Neuronal stem cell (in vitro differentiated cells): Measurements from ENCODE around the gene TXNDC8.

Experiments
- DNase-seq: peaks from one replicate; pipeline ENCODE4 v3.0.0-alpha.2; 2013; ENCODE audit warnings: low spot score
- H2AFZ ChIP-seq: one replicate; pipeline ENCODE4 v1.6.1; 2013; ENCODE audit warnings: mild to moderate bottlenecking, low read length, inconsistent platforms
- H2AK5ac ChIP-seq: 2 replicates; pipeline ENCODE4 v1.6.1; 2013; ENCODE audit warnings: low read depth, mild to moderate bottlenecking, inconsistent platforms, low read length, moderate library complexity, mixed read lengths
- H2BK120ac ChIP-seq: 2 replicates; pipeline ENCODE4 v1.6.1; 2013; ENCODE audit warnings: low read depth, mild to moderate bottlenecking, inconsistent platforms, low read length, moderate library complexity, mixed read lengths
- H2BK12ac ChIP-seq: one replicate; pipeline ENCODE4 v1.6.1; 2013; ENCODE audit warnings: low read length, inconsistent platforms
- H2BK15ac ChIP-seq: 2 replicates; pipeline ENCODE4 v1.6.1; 2013; ENCODE audit warnings: mild to moderate bottlenecking, low read length, inconsistent platforms, mixed read lengths
- H2BK5ac ChIP-seq: one replicate; pipeline ENCODE4 v1.6.1; 2013; ENCODE audit warnings: inconsistent platforms, mild to moderate bottlenecking, low read length, moderate library complexity
- H3K14ac ChIP-seq: one replicate; pipeline ENCODE4 v1.6.1; 2013; ENCODE audit warnings: low read length, inconsistent platforms
- H3K18ac ChIP-seq: 2 replicates; pipeline ENCODE4 v1.6.1; 2013; ENCODE audit warnings: low read length, inconsistent platforms
- H3K23ac ChIP-seq: 2 replicates; pipeline ENCODE4 v1.6.1; 2013; ENCODE audit warnings: low read depth, mild to moderate bottlenecking, mixed read lengths, low read length, inconsistent platforms; ENCODE audit not compliant: poor library complexity
- H3K27ac ChIP-seq: replicated peaks from 3 replicates; pipeline ENCODE4 v1.5.1; 2013; ENCODE audit warnings: low read length, inconsistent platforms
- H3K27me3 ChIP-seq, 3 experiments: 2 replicates each; pipeline ENCODE4 v1.6.1; 2013; ENCODE audit warnings: low read length in 3 of 3, mild to moderate bottlenecking in 2 of 3, inconsistent platforms in 1 of 3, low read depth in 1 of 3, mixed read lengths in 1 of 3, moderate library complexity in 1 of 3; ENCODE audit not compliant: control insufficient read depth in 3 of 3, insufficient read depth in 3 of 3
- H3K36me3 ChIP-seq, 2 donors: replicated peaks in 1 of 2; 2 replicates each; pipeline ENCODE4 v1.6.1; 2013; ENCODE audit warnings: low read length in 2 of 2; ENCODE audit not compliant: control insufficient read depth in 2 of 2, insufficient read depth in 2 of 2
- H3K4ac ChIP-seq: 2 replicates; pipeline ENCODE4 v1.6.1; 2013; ENCODE audit warnings: inconsistent platforms, mild to moderate bottlenecking, low read length, moderate library complexity
- H3K4me1 ChIP-seq, 2 donors: 1 replicate in 1 of 2; 2 replicates in 1 of 2; pipeline ENCODE4 v1.6.1; 2013; ENCODE audit warnings: low read length in 2 of 2, low read depth in 1 of 2; ENCODE audit not compliant: control insufficient read depth in 2 of 2, insufficient read depth in 1 of 2
- H3K4me2 ChIP-seq: one replicate; pipeline ENCODE4 v1.6.1; 2013; ENCODE audit warnings: mild to moderate bottlenecking, low read length, inconsistent platforms; ENCODE audit not compliant: insufficient read depth, poor library complexity, severe bottlenecking
- H3K4me3 ChIP-seq, 2 donors: 2 replicates each; pipeline ENCODE4 v1.5.1; 2013; ENCODE audit warnings: low read length in 2 of 2, mild to moderate bottlenecking in 2 of 2, inconsistent platforms in 1 of 2, moderate library complexity in 1 of 2
- H3K79me1 ChIP-seq: one replicate; pipeline ENCODE4 v1.6.1; 2013; ENCODE audit warnings: low read depth, mild to moderate bottlenecking, inconsistent platforms, low read length, moderate library complexity
- H3K9ac ChIP-seq: one replicate; pipeline ENCODE4 v1.6.1; 2013; ENCODE audit warnings: mild to moderate bottlenecking, low read depth, low read length, inconsistent platforms; ENCODE audit not compliant: poor library complexity
- H3K9me3 ChIP-seq, 2 donors: replicated peaks in 1 of 2; 2 replicates each; pipeline versions ENCODE3 to v1.6.1; 2013; ENCODE audit warnings: low read length in 2 of 2, mild to moderate bottlenecking in 2 of 2, inconsistent platforms in 1 of 2, low read depth in 1 of 2, mixed read lengths in 1 of 2, moderate library complexity in 1 of 2; ENCODE audit not compliant: control insufficient read depth in 2 of 2, insufficient read depth in 1 of 2
- H4K8ac ChIP-seq: one replicate; pipeline ENCODE4 v1.6.1; 2013; ENCODE audit warnings: low read depth, mild to moderate bottlenecking, inconsistent platforms, low read length, moderate library complexity
- H4K91ac ChIP-seq: one replicate; pipeline ENCODE4 v1.6.1; 2013; ENCODE audit warnings: low read length, low read depth, mild to moderate bottlenecking, inconsistent platforms; ENCODE audit not compliant: poor library complexity
- WGBS, 2 donors: extraction: QIAGEN DNeasy Blood & Tissue Kit; methylation state at CpG; one replicate each; pipeline ENCODE4 v1.1.7; 2013; ENCODE audit warnings: missing lambda C conversion rate in 2 of 2, mixed read lengths in 1 of 2; ENCODE audit not compliant: insufficient read length in 2 of 2, insufficient replicate concordance in 1 of 2; ENCODE audit errors: extremely low coverage in 2 of 2; 5-methylcytosine and 5-hydroxymethylcytosine counted together

TXNDC8 gene

GRCh38 chr9:110344821-110345220 lies 7.2 kb upstream of the TXNDC8 start:
- H3K9me3 ChIP-seq = no peaks in the 10 kb centered on the region
- H3K9ac ChIP-seq = no peak overlapping the region
- H4K91ac ChIP-seq = no peak overlapping the region
- no peak overlapping the region for H2AFZ ChIP-seq
- no peak overlapping the region for H2BK15ac ChIP-seq
- WGBS, 2 donors = 100% methylated on average over 2 of the region's 6 CpGs
- H2AK5ac ChIP-seq = no peak overlapping the region
- no peak for DNase-seq
- no peak overlapping the region for H3K18ac ChIP-seq
- no peaks in the 10 kb centered on the region for H3K36me3 ChIP-seq
- no peak overlapping the region for H2BK5ac ChIP-seq
- no peak overlapping the region for H3K4me3 ChIP-seq
- no peak overlapping the region for H3K4me2 ChIP-seq
- no peak overlapping the region for H3K14ac ChIP-seq
- H3K4ac ChIP-seq = no peak overlapping the region
- no peak overlapping the region for H2BK12ac ChIP-seq
- no peak overlapping the region for H3K23ac ChIP-seq
- H3K27ac ChIP-seq = no peak overlapping the region
- H4K8ac ChIP-seq = no peak overlapping the region
- H2BK120ac ChIP-seq = no peak overlapping the region
- H3K79me1 ChIP-seq = no peaks in the 10 kb centered on the region
- no peaks in the 10 kb centered on the region for H3K27me3 ChIP-seq
- no peaks in the 10 kb centered on the region for H3K4me1 ChIP-seq

- H3K4me2 ChIP-seq = no peak overlapping the region
- H3K14ac ChIP-seq = no peak overlapping the region
- no peak overlapping the region for H2BK120ac ChIP-seq
- no peak overlapping the region for H3K4ac ChIP-seq
- no peak overlapping the region for H3K9ac ChIP-seq
- H4K91ac ChIP-seq = no peak overlapping the region
- DNase-seq = no peak
- no peaks in the 10 kb centered on the region for H3K36me3 ChIP-seq
- H2AFZ ChIP-seq = no peak overlapping the region
- no peak overlapping the region for H3K18ac ChIP-seq
- H3K4me1 ChIP-seq = no peaks in the 10 kb centered on the region
- no CpG with 5 or more reads among the region's 5 CpGs for WGBS, 2 donors
- no peaks in the 10 kb centered on the region for H3K27me3 ChIP-seq
- no peak overlapping the region for H3K23ac ChIP-seq
- H2BK5ac ChIP-seq = no peak overlapping the region
- no peak overlapping the region for H4K8ac ChIP-seq
- no peaks in the 10 kb centered on the region for H3K9me3 ChIP-seq
- H2AK5ac ChIP-seq = no peak overlapping the region
- no peak overlapping the region for H2BK12ac ChIP-seq
- no peak overlapping the region for H3K27ac ChIP-seq
- no peak overlapping the region for H2BK15ac ChIP-seq
- H3K79me1 ChIP-seq = no peaks in the 10 kb centered on the region
- no peak overlapping the region for H3K4me3 ChIP-seq
Observed at GRCh38 chr9:110343551-110343950, 5.9 kb upstream of the TXNDC8 start.

GRCh38 chr9:110340306-110340705 lies 2.6 kb upstream of the TXNDC8 start:
- Histone ChIP-seq H2AK5ac (no peak overlapping the region), H3K4ac (no peak overlapping the region), H3K4me1 (no peaks in the 10 kb centered on the region), H3K9me3 (no peaks in the 10 kb centered on the region), H2AFZ (no peak overlapping the region), H3K23ac (no peak overlapping the region), H4K91ac (no peak overlapping the region), H2BK5ac (no peak overlapping the region), H3K4me3 (no peak overlapping the region), H3K14ac (no peak overlapping the region), H3K18ac (no peak overlapping the region), H4K8ac (no peak overlapping the region), H3K27me3 (no peaks in the 10 kb centered on the region), H3K36me3 (no peaks in the 10 kb centered on the region), H3K27ac (no peak overlapping the region), H2BK15ac (no peak overlapping the region), H3K4me2 (no peak overlapping the region), H3K9ac (no peak overlapping the region), H2BK12ac (no peak overlapping the region), H3K79me1 (no peaks in the 10 kb centered on the region), H2BK120ac (no peak overlapping the region)
- no CpG with 5 or more reads among the region's 2 CpGs for WGBS, 2 donors
- DNase-seq = no peak

- H3K9me3 ChIP-seq = no peaks in the 10 kb centered on the region
- no peak overlapping the region for H3K27ac ChIP-seq
- no CpG with 5 or more reads among the region's 1 CpG for WGBS, 2 donors
- H2BK120ac ChIP-seq = no peak overlapping the region
- H3K4ac ChIP-seq = no peak overlapping the region
- no peak overlapping the region for H3K23ac ChIP-seq
- H3K79me1 ChIP-seq = no peaks in the 10 kb centered on the region
- no peaks in the 10 kb centered on the region for H3K36me3 ChIP-seq
- no peak overlapping the region for H3K18ac ChIP-seq
- H4K91ac ChIP-seq = no peak overlapping the region
- no peak overlapping the region for H3K9ac ChIP-seq
- DNase-seq = no peak
- no peak overlapping the region for H2BK15ac ChIP-seq
- H2AFZ ChIP-seq = no peak overlapping the region
- no peaks in the 10 kb centered on the region for H3K4me1 ChIP-seq
- H2BK12ac ChIP-seq = no peak overlapping the region
- H2AK5ac ChIP-seq = no peak overlapping the region
- no peak overlapping the region for H2BK5ac ChIP-seq
- no peak overlapping the region for H4K8ac ChIP-seq
- H3K4me2 ChIP-seq = no peak overlapping the region
- H3K4me3 ChIP-seq = no peak overlapping the region
- no peaks in the 10 kb centered on the region for H3K27me3 ChIP-seq
- H3K14ac ChIP-seq = no peak overlapping the region
Observed at GRCh38 chr9:110338143-110338542, 480 bp upstream of the TXNDC8 start.
